Fibroblast of skin of back (primary cell): Measurements from ENCODE around the gene SMIM36.
"Not testable (repeated sequence)": the region's sequence is repeated elsewhere in the genome, so short reads cannot be mapped to it uniquely, and the experiment has no call there.

Source experiments
- DNase-seq: peaks from one replicate; pipeline ENCODE4 v3.0.0-alpha.2; 2013

SMIM36 gene

GRCh38 chr17:55501626-55502025 lies 9.6 kb downstream of the SMIM36 start:
- not testable (repeated sequence) for DNase-seq

- no peak for DNase-seq
Observed at GRCh38 chr17:55500103-55500502, 11.1 kb downstream of the SMIM36 start.

DNA sequence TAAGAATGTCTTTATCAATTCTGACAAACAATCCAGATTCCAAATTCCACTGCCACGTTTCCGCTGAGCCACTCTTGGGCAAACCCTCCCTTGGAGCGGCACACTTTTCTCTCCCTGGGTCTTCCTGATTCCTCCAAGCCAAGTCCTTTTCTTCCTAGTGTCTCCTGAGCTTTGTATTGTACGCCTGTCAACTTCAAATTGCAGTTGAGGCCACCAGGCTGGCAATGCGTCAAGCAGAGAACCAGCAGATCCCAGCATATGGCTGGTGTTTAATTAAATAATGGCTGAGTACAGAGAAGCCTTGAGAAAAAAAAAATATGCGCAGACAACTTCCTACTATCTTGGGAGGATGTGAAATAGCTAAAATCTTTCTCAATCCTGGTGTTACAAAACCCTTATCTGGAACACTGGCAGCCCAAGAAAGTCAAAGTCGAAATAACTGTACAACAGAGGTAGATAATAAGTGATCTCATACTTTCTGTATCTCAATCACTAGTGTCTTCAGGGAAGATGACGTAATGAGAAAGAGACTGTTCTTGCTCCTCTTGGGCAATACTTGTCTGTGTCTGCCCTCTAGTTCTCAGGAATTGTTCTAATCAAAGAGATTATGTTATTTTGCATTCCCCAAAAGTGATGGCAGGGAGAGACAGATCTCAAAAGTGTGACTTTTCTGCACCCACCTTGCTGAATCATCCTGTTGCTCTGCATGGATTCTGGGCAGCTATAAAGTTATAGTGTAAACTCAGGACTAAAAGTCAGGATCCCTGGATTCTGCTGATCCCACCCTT lies 15.0 kb downstream of the SMIM36 start:
- DNase-seq, result no peak

DNA sequence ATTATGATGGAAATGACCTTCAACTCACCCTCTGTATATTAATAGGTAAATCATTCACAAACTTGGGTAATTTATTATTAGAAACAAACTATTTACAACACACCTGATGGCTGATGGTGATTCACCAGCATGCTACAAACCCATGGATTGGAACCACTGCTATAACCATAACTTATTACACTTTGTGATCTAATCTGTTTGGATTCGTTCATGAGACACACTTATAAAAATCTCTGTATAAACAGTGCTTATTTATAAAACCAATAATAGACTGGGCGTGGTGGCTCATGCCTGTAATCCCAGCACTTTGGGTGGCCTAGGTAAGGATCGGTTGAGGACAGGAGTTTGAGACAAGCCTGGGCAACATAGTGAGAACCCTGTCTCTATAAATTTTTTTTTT lies 16.0 kb downstream of the SMIM36 start:
- DNase-seq, result no peak

GRCh38 chr17:55492781-55493341 lies 18.4 kb downstream of the SMIM36 start:
- DNase-seq, result no peak

DNA sequence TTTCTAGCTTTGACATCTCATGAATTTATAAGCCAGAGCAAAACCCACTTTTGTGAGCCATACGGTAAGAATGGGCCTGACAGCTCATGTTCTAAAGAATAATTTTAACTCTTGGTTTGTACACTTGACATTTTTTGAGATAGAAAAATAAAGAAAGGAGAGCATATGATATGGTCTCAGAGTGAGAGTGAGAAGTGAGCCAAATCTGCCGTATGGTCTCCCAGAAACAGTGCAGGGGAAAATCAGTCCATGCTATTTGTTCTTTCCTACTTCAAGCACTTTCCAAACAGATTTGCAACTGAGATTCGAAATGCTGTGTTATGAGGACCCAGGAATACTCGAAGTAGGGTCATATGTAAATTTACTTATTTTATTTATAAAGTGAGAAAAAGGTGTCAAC lies 20.9 kb downstream of the SMIM36 start:
- DNase-seq, result no peak

DNA sequence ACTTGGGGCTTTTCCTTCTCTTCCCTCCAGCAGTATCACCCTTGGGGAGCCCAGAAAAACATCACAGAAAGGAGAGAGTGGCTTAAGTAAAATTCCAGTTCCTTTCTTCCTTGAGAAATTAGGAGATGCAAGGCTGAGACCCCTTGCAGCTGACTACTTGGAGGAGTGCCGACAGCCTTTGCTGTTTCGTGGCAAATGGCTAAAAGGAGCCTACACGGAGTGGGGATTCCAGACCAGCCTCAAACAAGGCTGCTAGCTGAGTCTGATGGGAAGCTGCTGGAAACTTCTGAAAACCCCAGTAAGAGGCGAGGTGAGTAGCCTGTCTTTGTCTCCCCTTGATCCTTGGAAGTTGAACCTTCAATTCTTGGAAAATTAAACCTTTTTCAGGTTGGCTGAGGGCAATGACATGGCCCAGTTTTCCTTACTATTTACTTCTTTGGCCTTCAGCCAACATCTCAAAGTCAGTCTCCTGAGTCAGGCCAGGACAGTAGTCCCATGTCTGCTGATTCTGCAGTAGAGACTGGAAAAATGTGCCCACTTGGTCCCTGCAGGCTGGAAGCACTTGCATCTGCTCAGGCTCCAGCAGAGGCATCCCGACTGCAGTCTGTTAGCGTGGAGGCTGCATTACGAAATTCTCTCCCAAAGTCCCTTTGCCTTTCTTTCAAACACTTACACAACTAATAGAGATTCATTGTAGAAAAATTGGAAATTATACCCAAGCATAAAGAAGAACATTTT lies 23.4 kb downstream of the SMIM36 start:
- DNase-seq, result no peak

GRCh38 chr17:55484575-55484974 lies 26.7 kb downstream of the SMIM36 start:
- no peak for DNase-seq

DNA sequence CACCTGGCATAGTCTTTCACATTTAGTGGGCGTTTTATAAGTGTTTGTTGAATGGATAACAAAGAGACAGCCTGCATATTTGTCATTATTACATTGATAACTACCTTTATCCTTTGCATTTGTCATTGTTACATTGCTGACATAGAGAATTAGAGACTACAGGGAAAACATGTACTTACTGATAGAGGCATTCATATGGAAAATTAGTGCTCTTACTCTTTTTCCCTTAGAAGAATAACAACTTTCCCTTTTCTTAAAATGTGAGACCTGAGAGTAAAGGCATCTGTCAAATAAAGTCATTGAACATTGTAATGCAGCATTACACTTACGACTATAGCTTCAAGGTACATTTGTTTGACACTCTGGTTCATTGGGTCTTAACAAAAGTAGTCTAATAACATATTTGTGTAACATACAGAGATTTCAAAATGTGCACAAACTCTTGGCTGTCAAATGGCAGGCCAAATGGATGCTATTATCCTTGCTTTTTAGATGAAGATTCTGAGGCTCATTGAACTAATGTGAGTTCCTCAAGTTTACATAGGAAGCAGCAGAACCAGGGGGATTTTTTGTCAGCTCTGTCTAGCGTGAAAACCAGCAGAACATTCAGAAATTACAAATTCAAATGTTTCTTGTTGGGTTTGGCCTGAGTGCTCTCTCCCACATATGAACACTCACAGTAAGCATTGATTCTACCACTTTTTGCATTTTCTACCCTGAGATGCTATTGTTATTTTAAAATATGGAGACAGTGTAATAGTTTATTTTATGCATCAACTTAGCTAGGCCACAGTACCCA lies 28.5 kb downstream of the SMIM36 start:
- DNase-seq, result no peak

GRCh38 chr17:55480631-55481315 lies 30.5 kb downstream of the SMIM36 start:
- no peak for DNase-seq

DNA sequence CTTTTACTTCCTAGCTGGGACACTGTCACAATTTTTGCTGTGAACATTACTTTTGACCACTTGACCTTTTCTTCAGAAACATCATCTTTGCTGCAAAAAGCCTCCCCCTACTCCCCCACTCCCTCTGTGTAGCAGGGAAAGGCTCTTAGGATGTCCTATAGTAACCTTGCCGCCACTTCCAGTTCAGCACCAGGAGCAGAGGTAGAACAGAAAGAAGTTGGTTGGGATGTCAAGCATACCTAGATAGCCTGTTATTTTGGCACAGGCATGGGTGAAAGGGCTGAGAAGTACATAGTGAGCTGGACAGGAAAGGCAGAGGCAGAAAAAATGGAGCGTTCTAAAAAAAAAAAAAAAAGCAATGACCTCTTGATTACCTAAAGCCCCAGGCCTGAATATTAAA lies 31.3 kb downstream of the SMIM36 start:
- no peak for DNase-seq

- DNase-seq, result peak; percentile 45
Observed at GRCh38 chr17:55478971-55479370, 32.3 kb downstream of the SMIM36 start.

DNA sequence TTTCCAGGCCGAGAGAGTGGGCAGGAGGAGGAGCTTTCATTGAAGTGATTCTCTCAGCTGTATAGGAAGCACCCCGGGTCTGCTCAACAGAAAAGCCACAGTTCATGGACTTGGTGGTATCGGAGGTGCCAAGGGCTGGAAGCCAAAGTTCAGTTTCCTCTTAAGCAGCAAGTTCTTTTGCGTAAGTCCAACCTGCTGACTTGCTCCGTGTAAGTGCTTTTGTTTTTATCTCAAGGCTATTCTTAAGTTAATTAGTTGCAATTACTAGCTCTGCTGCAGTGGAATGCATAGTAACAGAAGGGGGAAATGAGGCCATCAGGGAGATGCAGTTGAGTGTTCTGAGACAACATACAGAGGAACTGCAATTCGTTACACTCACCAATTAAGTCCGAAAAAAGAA lies 44.6 kb downstream of the SMIM36 start:
- DNase-seq, result no peak

DNA sequence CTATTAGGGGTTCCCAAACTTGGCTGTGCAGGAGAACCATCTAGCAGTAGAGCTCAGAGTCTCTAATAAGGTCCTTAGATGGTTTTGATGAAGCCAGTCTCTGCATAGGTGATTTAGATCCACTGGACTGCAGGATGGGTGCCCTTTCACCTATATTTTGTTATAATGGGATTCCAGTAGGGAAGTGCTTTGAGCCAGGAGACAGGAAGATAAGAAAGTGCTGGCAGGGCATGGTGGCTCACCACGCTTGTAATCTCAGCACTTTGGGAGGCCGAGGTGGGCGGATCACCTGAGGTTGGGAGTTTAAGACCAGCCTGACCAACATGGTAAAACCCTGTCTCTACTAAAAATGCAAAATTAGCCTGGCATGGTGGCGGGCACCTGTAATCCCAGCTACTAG lies 45.5 kb downstream of the SMIM36 start:
- not testable (repeated sequence) for DNase-seq

DNA sequence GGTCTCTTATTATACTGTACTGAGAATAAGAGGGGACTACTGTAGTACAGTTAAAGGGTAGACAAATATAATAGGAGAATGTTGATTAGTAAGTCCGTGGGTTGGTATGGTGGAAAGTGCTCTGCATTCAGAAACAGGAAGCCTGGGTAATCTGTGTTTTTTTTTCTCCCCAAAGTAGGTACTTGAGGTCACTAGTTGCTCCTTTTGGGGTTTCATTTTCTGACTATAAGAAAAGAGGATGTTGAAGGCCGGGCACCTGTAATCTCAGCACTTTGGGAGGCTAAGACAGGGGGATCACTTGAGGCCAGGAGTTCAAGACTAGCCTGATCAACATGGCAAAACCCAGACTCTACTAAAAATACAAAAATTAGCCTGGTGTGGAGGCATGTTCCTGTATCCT lies 47.7 kb downstream of the SMIM36 start:
- DNase-seq, result no peak

- DNase-seq, result no peak
Observed at GRCh38 chr17:55462711-55463110, 48.5 kb downstream of the SMIM36 start.

DNA sequence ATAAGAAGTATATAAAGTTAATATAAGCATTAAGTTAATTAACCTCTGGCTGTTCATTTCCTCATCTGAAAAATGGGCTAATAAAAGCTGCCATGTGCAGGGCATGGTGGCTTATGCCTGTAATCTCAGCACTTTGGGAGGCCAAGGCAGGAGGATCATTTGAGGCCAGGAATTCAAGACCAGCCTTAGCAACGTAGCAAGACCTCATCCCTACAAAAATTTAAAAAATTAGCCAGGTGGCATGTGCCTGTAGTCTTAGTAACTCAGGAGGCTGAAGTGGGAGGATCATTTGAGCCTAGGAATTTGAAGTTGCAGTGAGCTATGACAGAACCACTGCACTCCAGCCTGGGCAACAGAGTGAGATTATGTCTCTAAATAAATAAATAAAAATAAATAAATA lies 49.0 kb downstream of the SMIM36 start:
- no peak for DNase-seq

- DNase-seq, result peak; percentile 73
Observed at GRCh38 chr17:55458978-55459377, 52.3 kb downstream of the SMIM36 start.

DNA sequence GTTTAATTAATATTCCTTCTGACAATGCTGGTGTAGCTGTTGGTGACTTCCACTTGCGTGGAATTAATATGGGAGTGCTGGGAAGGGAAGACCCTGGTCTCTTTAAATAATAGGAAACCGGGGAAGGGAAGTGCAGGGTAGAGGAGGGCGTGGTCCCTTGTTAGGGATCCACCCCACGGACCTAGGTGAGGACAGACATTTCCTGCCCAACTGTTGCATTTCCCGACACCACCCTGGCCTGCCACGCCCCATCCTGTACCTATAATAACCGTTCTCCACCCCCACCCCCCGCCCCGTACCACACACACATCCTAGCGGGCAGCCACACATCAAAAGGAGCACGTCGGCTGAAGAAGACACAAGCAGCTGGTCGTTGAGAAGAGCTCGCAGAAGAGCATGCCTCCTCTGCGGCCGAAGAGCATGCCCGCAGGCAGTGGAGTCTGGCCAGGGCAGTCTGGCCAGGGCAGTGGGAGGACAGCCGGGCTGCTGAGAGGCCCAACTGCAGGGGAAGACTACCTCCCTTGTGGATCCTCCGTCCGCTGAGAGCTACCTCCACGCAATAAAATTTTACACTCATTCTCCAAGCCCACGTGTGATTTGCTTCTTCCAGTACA lies 52.9 kb downstream of the SMIM36 start:
- no peak for DNase-seq

GRCh38 chr17:55456307-55457240 lies 54.7 kb downstream of the SMIM36 start:
- no peak for DNase-seq
